Cardiac fibroblast (primary cell): ENCODE data around the gene ZNF358.

ENCODE experiments used
- DNase-seq, 2 donors: peaks; one replicate each; pipeline versions ENCODE4 v3.0.0 to v3.0.0-alpha.2; 2010; ENCODE audit warnings: low read depth in 2 of 2
- H3K4me3 ChIP-seq, 2 donors: replicated peaks in 1 of 2; 1 replicate in 1 of 2; 2 replicates in 1 of 2; pipeline ENCODE4 v1.5.1; 2011; ENCODE audit warnings: low read depth in 2 of 2, low read length in 2 of 2, mild to moderate bottlenecking in 2 of 2, moderate library complexity in 1 of 2
- TF ChIP-seq, protein P1 (sequence below): IDR thresholded peaks from one replicate; pipeline ENCODE4 v1.5.1; 2011; ENCODE audit warnings: low read depth, mild to moderate bottlenecking, low read length, inconsistent platforms

ZNF358 gene

DNA sequence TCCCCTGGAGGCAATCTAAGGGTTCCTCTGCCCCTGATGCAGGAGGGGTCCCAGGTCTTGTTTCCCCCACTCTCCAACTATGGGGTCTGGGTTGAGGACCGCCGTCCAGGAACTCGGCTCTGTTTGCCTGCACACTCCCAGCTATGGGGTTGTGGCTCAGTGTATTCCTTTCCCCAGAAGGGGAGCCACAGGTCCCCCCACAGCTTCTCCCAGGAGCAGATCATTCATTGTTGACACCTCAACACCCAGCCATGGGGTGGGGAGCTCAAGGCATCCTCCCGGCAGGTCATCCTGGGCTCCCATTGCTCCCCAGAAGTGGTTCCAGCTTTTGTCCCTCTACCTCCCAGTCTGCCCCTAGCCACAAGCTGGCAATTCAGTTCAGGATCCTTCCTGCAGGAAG, 975 bp downstream of the ZNF358 start:
- peak overlapping the region; percentile 68 to 84 for H3K4me3 ChIP-seq
- no peak for DNase-seq
- TF ChIP-seq, protein P1, sequence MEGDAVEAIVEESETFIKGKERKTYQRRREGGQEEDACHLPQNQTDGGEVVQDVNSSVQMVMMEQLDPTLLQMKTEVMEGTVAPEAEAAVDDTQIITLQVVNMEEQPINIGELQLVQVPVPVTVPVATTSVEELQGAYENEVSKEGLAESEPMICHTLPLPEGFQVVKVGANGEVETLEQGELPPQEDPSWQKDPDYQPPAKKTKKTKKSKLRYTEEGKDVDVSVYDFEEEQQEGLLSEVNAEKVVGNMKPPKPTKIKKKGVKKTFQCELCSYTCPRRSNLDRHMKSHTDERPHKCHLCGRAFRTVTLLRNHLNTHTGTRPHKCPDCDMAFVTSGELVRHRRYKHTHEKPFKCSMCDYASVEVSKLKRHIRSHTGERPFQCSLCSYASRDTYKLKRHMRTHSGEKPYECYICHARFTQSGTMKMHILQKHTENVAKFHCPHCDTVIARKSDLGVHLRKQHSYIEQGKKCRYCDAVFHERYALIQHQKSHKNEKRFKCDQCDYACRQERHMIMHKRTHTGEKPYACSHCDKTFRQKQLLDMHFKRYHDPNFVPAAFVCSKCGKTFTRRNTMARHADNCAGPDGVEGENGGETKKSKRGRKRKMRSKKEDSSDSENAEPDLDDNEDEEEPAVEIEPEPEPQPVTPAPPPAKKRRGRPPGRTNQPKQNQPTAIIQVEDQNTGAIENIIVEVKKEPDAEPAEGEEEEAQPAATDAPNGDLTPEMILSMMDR: no peak

DNA sequence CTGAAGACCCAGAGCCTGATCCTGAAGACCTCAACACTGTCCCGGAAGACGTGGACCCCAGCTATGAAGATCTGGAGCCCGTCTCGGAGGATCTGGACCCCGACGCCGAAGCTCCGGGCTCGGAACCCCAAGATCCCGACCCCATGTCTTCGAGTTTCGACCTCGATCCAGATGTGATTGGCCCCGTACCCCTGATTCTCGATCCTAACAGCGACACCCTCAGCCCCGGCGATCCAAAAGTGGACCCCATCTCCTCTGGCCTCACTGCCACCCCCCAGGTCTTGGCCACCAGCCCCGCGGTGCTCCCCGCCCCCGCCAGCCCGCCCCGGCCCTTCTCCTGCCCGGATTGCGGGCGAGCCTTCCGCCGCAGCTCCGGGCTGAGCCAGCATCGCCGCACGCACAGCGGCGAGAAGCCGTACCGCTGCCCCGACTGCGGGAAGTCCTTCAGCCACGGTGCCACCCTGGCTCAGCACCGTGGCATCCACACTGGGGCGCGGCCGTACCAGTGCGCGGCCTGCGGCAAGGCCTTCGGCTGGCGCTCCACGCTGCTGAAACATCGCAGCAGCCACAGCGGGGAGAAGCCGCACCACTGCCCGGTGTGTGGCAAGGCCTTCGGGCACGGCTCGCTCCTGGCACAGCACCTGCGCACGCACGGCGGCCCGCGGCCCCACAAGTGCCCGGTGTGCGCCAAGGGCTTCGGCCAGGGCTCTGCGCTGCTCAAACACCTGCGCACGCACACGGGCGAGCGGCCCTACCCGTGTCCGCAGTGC, 3.6 kb downstream of the ZNF358 start:
- TF ChIP-seq, protein P1: no peak
- no peak overlapping the region for H3K4me3 ChIP-seq
- no peak for DNase-seq

DNA sequence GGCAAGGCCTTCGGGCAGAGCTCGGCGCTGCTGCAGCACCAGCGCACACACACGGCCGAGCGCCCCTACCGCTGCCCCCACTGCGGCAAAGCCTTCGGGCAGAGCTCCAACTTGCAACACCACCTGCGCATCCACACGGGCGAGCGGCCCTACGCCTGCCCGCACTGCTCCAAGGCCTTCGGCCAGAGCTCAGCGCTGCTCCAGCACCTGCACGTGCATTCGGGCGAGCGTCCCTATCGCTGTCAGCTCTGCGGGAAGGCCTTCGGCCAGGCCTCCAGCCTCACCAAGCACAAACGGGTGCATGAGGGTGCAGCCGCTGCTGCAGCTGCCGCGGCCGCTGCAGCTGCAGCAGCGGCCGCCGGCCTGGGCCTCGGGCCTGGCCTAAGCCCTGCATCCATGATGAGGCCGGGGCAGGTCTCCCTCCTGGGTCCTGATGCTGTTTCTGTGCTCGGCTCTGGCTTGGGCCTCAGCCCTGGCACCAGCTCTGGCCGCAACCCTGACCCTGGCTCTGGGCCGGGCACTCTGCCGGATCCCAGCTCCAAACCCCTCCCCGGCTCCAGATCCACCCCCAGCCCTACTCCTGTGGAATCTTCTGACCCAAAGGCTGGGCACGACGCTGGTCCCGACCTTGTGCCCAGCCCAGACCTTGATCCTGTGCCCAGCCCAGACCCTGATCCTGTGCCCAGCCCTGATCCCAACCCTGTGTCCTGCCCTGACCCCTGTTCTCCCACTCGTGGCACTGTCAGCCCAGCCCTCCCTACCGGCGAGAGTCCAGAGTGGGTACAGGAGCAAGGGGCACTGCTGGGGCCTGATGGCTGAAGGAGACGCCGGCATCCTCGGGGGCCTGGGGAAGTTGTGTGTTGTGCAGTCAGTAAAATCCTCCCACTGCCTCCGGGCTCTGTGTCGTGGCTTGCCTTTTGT, 4.5 kb downstream of the ZNF358 start:
- DNase-seq: no peak
- H3K4me3 ChIP-seq: no peak overlapping the region
- TF ChIP-seq, protein P1: no peak

DNA sequence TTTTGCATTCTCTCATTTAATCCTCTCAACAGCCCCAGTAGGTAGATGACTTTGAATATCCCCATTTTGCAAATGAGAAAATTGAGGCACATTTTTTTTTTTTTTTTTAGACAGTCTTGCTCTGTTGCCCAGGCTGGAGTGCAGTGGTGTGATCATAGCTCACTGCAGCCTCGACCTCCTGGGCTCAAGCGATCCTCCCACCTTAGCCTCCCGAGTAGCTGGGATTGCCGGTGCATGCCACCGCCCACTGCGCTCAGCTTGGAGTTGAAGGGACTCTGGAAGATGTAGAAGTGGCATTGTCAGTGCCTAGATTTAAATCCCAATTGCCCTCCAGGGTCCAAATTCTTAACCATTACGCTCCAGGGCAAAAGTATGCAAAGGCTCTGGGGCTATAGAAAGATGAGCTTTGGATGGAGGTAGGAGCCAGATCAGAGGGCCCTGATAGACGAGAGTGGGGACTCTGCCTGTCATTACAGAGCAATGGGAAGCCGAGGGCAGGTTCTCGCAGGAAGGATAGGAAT, 5.7 kb downstream of the ZNF358 start:
- TF ChIP-seq, protein P1: no peak
- DNase-seq: no peak
- peak overlapping the region; percentile 77 to 83 for H3K4me3 ChIP-seq

DNA sequence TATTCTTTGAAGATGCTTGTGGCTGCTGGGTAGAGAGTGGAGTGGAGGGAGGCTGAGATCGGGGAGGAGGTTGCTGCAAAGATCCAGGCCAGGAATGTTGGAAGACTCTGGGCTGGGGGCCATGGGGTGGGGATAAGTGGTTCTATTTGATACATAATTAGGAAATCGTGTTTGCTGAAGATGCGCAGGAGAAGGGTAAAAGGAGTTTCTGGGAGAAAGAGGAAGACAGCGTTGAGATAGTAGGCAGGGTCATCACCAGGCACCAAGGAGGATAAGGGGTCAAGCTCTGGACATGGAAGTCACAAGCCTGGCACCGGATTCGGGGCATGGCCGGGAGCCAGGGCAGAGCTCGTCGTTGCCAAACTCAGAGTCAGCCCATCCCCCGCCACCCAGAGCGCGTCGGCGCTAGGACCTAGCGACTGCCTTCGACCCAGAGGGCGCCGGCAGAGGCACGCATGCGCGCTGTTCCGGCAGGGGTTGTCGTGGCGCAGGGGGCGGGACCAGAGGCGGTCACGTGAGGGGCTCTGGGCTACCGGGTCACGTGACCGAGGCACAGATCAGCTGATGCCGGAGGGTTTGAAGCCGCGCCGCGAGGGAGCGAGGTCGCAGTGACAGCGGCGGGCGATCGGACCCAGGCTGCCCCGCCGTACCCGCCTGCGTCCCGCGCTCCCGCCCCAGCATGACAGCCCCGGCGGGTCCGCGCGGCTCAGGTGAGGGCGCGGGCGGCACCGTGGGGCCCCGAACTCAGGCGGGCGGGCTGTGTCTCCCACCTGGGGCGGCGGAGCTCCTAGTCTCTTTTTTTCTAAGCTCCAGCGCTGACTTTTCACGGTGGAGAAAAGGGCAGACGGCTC, 6.4 kb downstream of the ZNF358 start, which contains the start of gene MCOLN1:
Gene MCOLN1 (plus strand): TSS at position 553 of the 851 bp plus-strand sequence. CDS start 127 bp downstream, at position 680.
- DNase-seq: peak; percentile 97 to 98
- TF ChIP-seq, protein P1: no peak
- peak within 1 kb of the TSS; percentile 77 to 83 for H3K4me3 ChIP-seq
